ENCODE measurements around the gene HERPUD1.

The HERPUD1 gene

DNA sequence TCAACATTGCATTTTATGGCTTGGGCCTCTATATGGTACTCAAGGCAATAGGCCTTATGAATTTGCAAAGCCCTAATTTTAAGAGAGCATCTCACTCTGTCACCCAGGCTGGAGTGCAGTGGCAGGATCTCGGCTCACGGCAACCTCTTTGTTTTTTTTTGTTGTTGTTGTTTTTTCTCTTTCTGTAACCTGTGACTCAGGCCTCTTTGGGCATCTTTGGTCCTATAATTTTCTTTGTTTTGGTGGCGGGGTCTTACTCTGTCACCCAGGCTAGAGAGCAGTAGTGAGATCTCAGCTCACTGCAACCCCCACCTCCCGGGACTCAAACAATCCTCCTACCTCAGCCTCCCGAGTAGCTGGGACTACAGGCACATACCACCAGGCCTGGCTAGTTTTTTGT, 21.8 kb upstream of the HERPUD1 start:
- no peak overlapping the region for H3K27ac ChIP-seq (ENCODE audit: low read depth in 2 of 2, low read length in 2 of 2)
- H3K36me3 ChIP-seq (ENCODE audit: control insufficient read depth in 2 of 2, insufficient read depth in 2 of 2, low read length in 2 of 2) = no peaks in the 10 kb centered on the region
- no peak overlapping the region for H3K4me3 ChIP-seq (ENCODE audit: low read length in 2 of 2)
- H3K9ac ChIP-seq (ENCODE audit: low read depth in 1 of 2, low read length in 2 of 2) = no peak overlapping the region
- peaks cover 15 to 19% of the 10 kb centered on the region in 2 donors for H3K4me1 ChIP-seq (ENCODE audit: control insufficient read depth in 2 of 2, insufficient read depth in 2 of 2, low read length in 2 of 2)
- no peaks in the 10 kb centered on the region for H3K9me3 ChIP-seq (ENCODE audit: control insufficient read depth in 2 of 2, low read length in 2 of 2)
- H3K27me3 ChIP-seq (ENCODE audit: control insufficient read depth in 2 of 2, insufficient read depth in 2 of 2, low read length in 2 of 2) = no peaks in the 10 kb centered on the region

GRCh38 chr16:56910654-56911539, 21.0 kb upstream of the HERPUD1 start:
- Histone ChIP-seq H3K27me3 (ENCODE audit: control insufficient read depth in 2 of 2, insufficient read depth in 2 of 2, low read length in 2 of 2) (no peaks in the 10 kb centered on the region), H3K36me3 (ENCODE audit: control insufficient read depth in 2 of 2, insufficient read depth in 2 of 2, low read length in 2 of 2) (no peaks in the 10 kb centered on the region), H3K9me3 (ENCODE audit: control insufficient read depth in 2 of 2, low read length in 2 of 2) (no peaks in the 10 kb centered on the region), H3K4me1 (ENCODE audit: control insufficient read depth in 2 of 2, insufficient read depth in 2 of 2, low read length in 2 of 2) (peaks cover 15 to 19% of the 10 kb centered on the region in 2 donors), H3K4me3 (ENCODE audit: low read length in 2 of 2) (no peak overlapping the region), H3K27ac (ENCODE audit: low read depth in 2 of 2, low read length in 2 of 2) (peak overlapping the region; percentile 46 to 64), H3K9ac (ENCODE audit: low read depth in 1 of 2, low read length in 2 of 2) (no peak overlapping the region)

GRCh38 chr16:56911771-56912571, 20.0 kb upstream of the HERPUD1 start:
- Histone ChIP-seq H3K4me1 (ENCODE audit: control insufficient read depth in 2 of 2, insufficient read depth in 2 of 2, low read length in 2 of 2) (peaks cover 21 to 22% of the 10 kb centered on the region in 2 donors), H3K27ac (ENCODE audit: low read depth in 2 of 2, low read length in 2 of 2) (peak overlapping the region; percentile 46 to 64), H3K4me3 (ENCODE audit: low read length in 2 of 2) (no peak overlapping the region), H3K9ac (ENCODE audit: low read depth in 1 of 2, low read length in 2 of 2) (peak overlapping the region in 1 of 2 donors; percentile 3), H3K36me3 (ENCODE audit: control insufficient read depth in 2 of 2, insufficient read depth in 2 of 2, low read length in 2 of 2) (no peaks in the 10 kb centered on the region), H3K27me3 (ENCODE audit: control insufficient read depth in 2 of 2, insufficient read depth in 2 of 2, low read length in 2 of 2) (no peaks in the 10 kb centered on the region), H3K9me3 (ENCODE audit: control insufficient read depth in 2 of 2, low read length in 2 of 2) (no peaks in the 10 kb centered on the region)

DNA sequence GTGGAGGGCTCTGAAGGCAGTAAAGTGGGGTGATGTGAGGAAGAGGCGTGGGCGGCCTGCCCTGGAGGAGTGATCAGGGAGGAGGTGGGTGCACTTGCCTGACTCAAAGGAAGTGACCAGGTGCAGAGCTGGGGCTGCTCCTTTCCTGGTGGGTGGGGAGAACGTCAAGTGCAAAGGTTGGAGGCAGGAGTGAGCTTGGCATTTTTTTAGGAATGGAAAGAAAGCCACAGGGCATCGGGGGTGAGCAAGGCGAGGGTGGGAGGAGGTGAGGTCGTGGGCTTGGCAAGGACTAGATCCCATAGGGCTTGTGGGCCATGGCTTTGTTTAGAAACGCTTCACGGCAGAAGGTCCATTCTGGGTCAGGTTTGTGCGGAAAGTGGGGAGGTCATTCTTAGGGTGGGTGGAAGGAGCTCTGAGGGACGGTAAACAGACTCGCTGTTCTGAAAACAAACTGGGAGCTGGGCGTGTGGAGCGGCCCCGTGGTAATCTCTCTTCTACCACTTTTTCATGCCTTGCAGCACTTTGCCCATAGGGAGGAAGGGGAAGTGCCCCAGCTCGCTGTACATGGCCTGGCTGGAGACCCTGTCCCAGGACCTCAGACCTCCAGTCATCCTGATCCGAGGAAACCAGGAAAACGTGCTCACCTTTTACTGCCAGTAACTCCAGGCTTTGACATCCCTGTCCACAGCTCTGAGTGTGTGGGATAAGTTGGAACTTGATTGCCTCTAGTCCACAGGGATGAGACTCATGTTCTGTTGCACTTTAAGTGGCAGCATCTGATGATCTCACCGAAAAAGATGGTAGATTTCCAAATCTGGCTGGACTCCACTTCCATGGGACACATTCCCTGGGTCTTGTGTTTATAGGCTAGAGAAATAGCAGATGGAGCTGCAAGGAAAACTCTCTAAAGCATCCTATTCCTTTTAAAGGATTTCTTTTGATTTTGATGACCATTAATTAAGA, 18.9 kb upstream of the HERPUD1 start:
- no peaks in the 10 kb centered on the region for H3K9me3 ChIP-seq (ENCODE audit: control insufficient read depth in 2 of 2, low read length in 2 of 2)
- H3K36me3 ChIP-seq (ENCODE audit: control insufficient read depth in 2 of 2, insufficient read depth in 2 of 2, low read length in 2 of 2) = no peaks in the 10 kb centered on the region
- no peak overlapping the region for H3K4me3 ChIP-seq (ENCODE audit: low read length in 2 of 2)
- H3K27ac ChIP-seq (ENCODE audit: low read depth in 2 of 2, low read length in 2 of 2) = no peak overlapping the region
- no peaks in the 10 kb centered on the region for H3K27me3 ChIP-seq (ENCODE audit: control insufficient read depth in 2 of 2, insufficient read depth in 2 of 2, low read length in 2 of 2)
- H3K4me1 ChIP-seq (ENCODE audit: control insufficient read depth in 2 of 2, insufficient read depth in 2 of 2, low read length in 2 of 2) = peaks cover 22 to 25% of the 10 kb centered on the region in 2 donors
- H3K9ac ChIP-seq (ENCODE audit: low read depth in 1 of 2, low read length in 2 of 2) = no peak overlapping the region

DNA sequence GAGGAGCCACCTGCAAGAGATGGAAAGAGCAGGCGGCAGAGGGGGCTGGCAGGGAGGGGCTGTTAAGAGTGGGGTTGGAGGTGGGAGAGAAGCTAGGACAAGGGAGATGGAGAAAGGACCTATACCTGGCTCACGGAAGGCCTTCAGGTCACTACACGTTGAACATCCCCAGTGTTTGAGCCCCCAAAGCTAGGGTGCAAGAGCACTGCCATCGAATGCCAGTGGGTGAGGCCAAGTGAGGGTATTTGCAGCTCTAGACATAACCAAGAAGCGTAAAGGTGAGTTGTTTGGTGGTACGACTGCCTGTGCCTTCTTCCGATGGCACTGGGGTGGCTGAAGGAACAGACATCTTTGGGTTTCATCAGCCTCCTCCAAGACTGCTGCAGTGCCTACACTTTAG, 17.0 kb upstream of the HERPUD1 start:
- Histone ChIP-seq H3K27ac (ENCODE audit: low read depth in 2 of 2, low read length in 2 of 2) (no peak overlapping the region), H3K9me3 (ENCODE audit: control insufficient read depth in 2 of 2, low read length in 2 of 2) (no peaks in the 10 kb centered on the region), H3K9ac (ENCODE audit: low read depth in 1 of 2, low read length in 2 of 2) (no peak overlapping the region), H3K4me3 (ENCODE audit: low read length in 2 of 2) (no peak overlapping the region), H3K4me1 (ENCODE audit: control insufficient read depth in 2 of 2, insufficient read depth in 2 of 2, low read length in 2 of 2) (peaks cover 18 to 22% of the 10 kb centered on the region in 2 donors), H3K27me3 (ENCODE audit: control insufficient read depth in 2 of 2, insufficient read depth in 2 of 2, low read length in 2 of 2) (no peaks in the 10 kb centered on the region), H3K36me3 (ENCODE audit: control insufficient read depth in 2 of 2, insufficient read depth in 2 of 2, low read length in 2 of 2) (no peaks in the 10 kb centered on the region)

DNA sequence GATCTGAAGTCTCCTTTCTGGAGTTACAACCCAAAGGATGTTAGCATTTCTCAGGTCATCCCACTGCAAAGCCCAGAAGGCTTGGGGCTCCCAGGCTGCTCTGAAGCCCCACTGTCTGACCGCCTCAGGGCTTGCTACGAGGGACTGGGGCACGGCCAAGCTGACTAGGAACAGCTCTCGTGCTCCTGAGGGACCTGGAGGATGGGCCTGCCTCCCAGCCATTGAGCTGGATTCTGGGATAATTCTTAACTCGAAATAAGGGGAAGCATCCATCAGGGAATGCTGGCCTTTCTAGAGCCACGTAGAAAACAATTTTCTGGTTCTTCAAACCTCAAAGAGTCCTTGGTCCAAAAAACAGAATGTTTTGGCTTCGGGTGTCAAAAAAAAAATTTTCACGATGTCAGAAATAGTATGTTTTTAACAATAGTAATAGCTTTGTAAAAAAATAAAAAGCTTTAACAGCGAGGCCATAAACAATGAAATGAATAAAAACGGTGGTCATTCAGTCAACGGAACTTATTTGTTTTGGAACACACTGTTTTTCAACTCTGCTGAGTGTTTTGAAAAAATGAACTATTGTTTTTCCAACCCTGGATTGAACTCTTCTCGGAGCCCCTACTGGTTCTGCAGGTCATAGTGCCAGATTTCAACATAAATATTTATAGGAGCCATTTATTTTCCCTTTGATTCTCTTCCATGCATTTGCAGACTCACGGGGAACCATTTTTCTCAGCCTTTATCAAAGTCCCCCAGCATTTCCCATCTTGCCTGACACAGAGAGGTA, 16.4 kb upstream of the HERPUD1 start:
- no peaks in the 10 kb centered on the region for H3K36me3 ChIP-seq (ENCODE audit: control insufficient read depth in 2 of 2, insufficient read depth in 2 of 2, low read length in 2 of 2)
- H3K4me1 ChIP-seq (ENCODE audit: control insufficient read depth in 2 of 2, insufficient read depth in 2 of 2, low read length in 2 of 2) = peaks cover 18 to 21% of the 10 kb centered on the region in 2 donors
- no peaks in the 10 kb centered on the region for H3K27me3 ChIP-seq (ENCODE audit: control insufficient read depth in 2 of 2, insufficient read depth in 2 of 2, low read length in 2 of 2)
- H3K9ac ChIP-seq (ENCODE audit: low read depth in 1 of 2, low read length in 2 of 2) = no peak overlapping the region
- peak overlapping the region in 1 of 2 donors; percentile 89 for H3K27ac ChIP-seq (ENCODE audit: low read depth in 2 of 2, low read length in 2 of 2)
- H3K9me3 ChIP-seq (ENCODE audit: control insufficient read depth in 2 of 2, low read length in 2 of 2) = no peaks in the 10 kb centered on the region
- H3K4me3 ChIP-seq (ENCODE audit: low read length in 2 of 2) = no peak overlapping the region

DNA sequence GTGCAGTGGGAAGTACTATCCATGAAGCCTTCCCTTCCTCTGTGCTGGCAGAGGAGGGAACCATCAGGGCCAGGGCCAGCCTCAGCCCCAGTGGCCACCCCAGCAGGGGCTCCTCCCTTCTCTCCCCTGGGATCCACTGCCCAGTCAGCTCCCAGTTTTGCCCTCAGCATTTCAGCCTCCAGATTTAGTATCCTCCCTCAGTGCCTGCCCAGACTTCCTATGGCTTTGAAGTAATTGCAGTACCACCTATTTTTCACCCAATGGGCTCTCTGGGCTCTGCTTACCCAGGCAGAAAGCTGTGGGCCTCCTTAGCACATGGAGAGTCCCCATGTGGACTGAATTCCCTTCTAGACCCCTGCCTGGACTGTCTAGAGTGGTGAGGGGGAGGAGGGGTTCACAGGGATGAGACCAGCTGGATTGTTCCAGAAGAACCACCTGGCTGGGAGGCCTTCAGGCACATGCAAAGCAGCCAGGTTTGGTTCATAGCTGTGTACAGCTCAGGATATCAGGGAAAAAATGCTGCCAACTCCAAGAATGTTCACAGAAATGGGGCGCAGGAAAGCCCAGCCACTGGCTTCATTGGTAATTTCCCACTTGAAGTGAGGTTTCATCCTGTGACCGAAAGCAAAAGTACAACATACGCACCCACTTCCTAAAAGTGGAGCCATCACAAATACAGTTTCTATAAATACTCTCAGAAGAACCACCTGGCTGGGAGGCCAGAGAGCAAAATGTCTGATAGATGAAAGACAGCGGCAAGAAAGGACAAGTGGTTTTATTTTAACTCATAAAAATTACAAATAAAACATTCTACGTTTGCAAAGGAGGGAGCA, 15.2 kb upstream of the HERPUD1 start:
- no peaks in the 10 kb centered on the region for H3K27me3 ChIP-seq (ENCODE audit: control insufficient read depth in 2 of 2, insufficient read depth in 2 of 2, low read length in 2 of 2)
- peak overlapping the region in 1 of 2 donors; percentile 36 for H3K9ac ChIP-seq (ENCODE audit: low read depth in 1 of 2, low read length in 2 of 2)
- H3K4me1 ChIP-seq (ENCODE audit: control insufficient read depth in 2 of 2, insufficient read depth in 2 of 2, low read length in 2 of 2) = peaks cover 14 to 23% of the 10 kb centered on the region in 2 donors
- H3K27ac ChIP-seq (ENCODE audit: low read depth in 2 of 2, low read length in 2 of 2) = peak overlapping the region; percentile 78 to 89
- no peaks in the 10 kb centered on the region for H3K36me3 ChIP-seq (ENCODE audit: control insufficient read depth in 2 of 2, insufficient read depth in 2 of 2, low read length in 2 of 2)
- H3K4me3 ChIP-seq (ENCODE audit: low read length in 2 of 2) = peak overlapping the region in 1 of 2 donors; percentile 34
- no peaks in the 10 kb centered on the region for H3K9me3 ChIP-seq (ENCODE audit: control insufficient read depth in 2 of 2, low read length in 2 of 2)

DNA sequence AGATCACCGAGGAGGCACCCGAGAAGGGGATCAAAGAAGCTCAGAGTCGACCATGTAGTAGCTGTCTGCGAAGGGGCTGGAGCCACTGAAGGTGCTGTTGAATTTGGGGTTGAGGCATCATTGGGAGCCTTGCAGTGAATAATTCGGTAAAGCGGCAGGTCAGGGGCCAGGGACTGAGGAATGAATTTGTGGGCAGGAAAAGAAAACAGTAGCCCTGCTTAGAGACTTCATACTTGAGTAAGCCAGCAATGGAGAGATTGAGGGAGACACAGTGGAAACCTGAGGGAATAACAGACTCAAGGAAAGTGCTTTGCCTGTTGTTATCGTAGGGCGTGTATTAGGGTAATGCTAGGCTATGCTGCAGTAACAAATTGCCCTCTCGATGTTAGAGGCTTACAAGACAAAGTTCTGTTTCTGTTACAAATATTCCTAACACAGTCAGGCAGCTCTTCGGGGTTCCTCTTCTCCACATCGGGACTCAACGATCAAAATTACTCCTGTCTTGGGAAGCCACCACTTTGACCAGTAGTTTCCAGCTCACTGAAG, 13.4 kb upstream of the HERPUD1 start:
- Histone ChIP-seq H3K27ac (ENCODE audit: low read depth in 2 of 2, low read length in 2 of 2) (no peak overlapping the region), H3K9me3 (ENCODE audit: control insufficient read depth in 2 of 2, low read length in 2 of 2) (no peaks in the 10 kb centered on the region), H3K4me3 (ENCODE audit: low read length in 2 of 2) (no peak overlapping the region), H3K36me3 (ENCODE audit: control insufficient read depth in 2 of 2, insufficient read depth in 2 of 2, low read length in 2 of 2) (no peaks in the 10 kb centered on the region), H3K4me1 (ENCODE audit: control insufficient read depth in 2 of 2, insufficient read depth in 2 of 2, low read length in 2 of 2) (peaks cover 3 to 13% of the 10 kb centered on the region in 2 donors), H3K9ac (ENCODE audit: low read depth in 1 of 2, low read length in 2 of 2) (no peak overlapping the region), H3K27me3 (ENCODE audit: control insufficient read depth in 2 of 2, insufficient read depth in 2 of 2, low read length in 2 of 2) (no peaks in the 10 kb centered on the region)

Data from mucosa of rectum (tissue), 2 donors.